Activated CD8-positive, alpha-beta T cell treated with anti-CD3 and anti-CD28 coated beads for 36 hours (primary cell): ENCODE measurements around the gene FRMD5. TPM values are rescaled to one million over a fixed set of nuclear protein-coding genes. Genes with fewer than 3 reads are reported as not detected.
A peak's percentile ranks its signal among the peaks of the same experiment; 100 is the strongest.

Source experiments
- ATAC-seq: fragments of 200-7000 bp; cut with Tn5 transposase; one replicate; pipeline ENCODE4 v1.10.0; 2021; ENCODE audit warnings: mild to moderate bottlenecking, moderate library complexity
- CTCF ChIA-PET: fragments of 350-600 bp; sonication (Branson Sonifier 250); formaldehyde crosslinking; loops from one replicate; lab custom pipeline; 2021; ENCODE audit warnings: antibody characterized with exemption; lab: Charles Lee
- POLR2A ChIA-PET: fragments of 350-600 bp; sonication (Branson Sonifier 250); formaldehyde crosslinking; loops from one replicate; lab custom pipeline; 2021; ENCODE audit warnings: antibody characterized with exemption; lab: Charles Lee
- DNase-seq: peaks from one replicate; pipeline ENCODE4 v3.0.0-alpha.2; 2020
- H3K27ac Mint-ChIP-seq: one replicate; pipeline ENCODE4 v1.8.0; 2021; ENCODE audit warnings: mild to moderate bottlenecking, mixed read lengths
- H3K27me3 Mint-ChIP-seq: one replicate; pipeline ENCODE4 v1.8.0; 2021; ENCODE audit warnings: mixed read lengths
- H3K36me3 Mint-ChIP-seq: one replicate; pipeline ENCODE4 v1.8.0; 2021; ENCODE audit warnings: low read depth, mixed read lengths
- H3K4me1 Mint-ChIP-seq: one replicate; pipeline ENCODE4 v1.8.0; 2021; ENCODE audit warnings: low read depth, mixed read lengths
- H3K4me3 Mint-ChIP-seq: one replicate; pipeline ENCODE4 v1.8.0; 2021; ENCODE audit warnings: mild to moderate bottlenecking, moderate library complexity, mixed read lengths
- H3K9me3 Mint-ChIP-seq: one replicate; pipeline ENCODE4 v1.8.0; 2021; ENCODE audit warnings: mixed read lengths
- intact Hi-C: fragments of 100-400 bp; cut with micrococcal nuclease; formaldehyde crosslinking; loops from one replicate; pipeline ENCODE4 v1.10.0; 2022
- total RNA-seq, 2 experiments: library from RNA; stranded (reverse); gene quantifications; one replicate each; pipeline ENCODE4 v1.2.3, GENCODE V29; 2021
- TF ChIP-seq, protein P1 (sequence below): fragments of 200-600 bp; IDR thresholded peaks from one replicate; pipeline ENCODE4 v1.8.0; 2022; ENCODE audit warnings: antibody characterized with exemption, mild to moderate bottlenecking

Gene FRMD5
- total RNA-seq, 2 experiments from 2014 or later = 0.23 to 0.25 TPM

DNA sequence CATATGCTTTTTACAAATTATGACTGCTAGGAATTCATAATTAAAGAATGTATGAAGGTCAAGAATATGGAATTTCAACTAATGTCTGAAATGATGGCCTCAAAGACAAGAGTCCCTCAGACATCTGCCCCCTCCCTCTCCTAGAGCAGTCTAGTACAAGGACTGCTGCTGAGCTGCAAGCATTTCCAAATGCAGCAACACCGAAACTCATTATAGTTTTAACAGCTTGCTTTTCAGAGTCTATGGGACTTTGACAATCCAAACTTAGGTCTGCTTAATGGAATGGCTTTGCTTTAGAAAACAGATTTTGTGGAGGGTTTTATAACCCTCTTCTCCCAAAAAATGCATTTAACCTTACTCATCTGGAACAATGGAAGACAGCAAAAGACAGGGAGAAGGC lies 252.9 kb downstream of the FRMD5 start:
- Mint-ChIP-seq H3K36me3 (no peaks in the 10 kb centered on the region), H3K27me3 (peaks cover 13% of the 10 kb centered on the region), H3K4me1 (no peaks in the 10 kb centered on the region), H3K9me3 (no peaks in the 10 kb centered on the region), H3K4me3 (no peak overlapping the region), H3K27ac (no peak overlapping the region)
- intact Hi-C loops = no loop called here
- ATAC-seq = no peak
- TF ChIP-seq, protein P1, sequence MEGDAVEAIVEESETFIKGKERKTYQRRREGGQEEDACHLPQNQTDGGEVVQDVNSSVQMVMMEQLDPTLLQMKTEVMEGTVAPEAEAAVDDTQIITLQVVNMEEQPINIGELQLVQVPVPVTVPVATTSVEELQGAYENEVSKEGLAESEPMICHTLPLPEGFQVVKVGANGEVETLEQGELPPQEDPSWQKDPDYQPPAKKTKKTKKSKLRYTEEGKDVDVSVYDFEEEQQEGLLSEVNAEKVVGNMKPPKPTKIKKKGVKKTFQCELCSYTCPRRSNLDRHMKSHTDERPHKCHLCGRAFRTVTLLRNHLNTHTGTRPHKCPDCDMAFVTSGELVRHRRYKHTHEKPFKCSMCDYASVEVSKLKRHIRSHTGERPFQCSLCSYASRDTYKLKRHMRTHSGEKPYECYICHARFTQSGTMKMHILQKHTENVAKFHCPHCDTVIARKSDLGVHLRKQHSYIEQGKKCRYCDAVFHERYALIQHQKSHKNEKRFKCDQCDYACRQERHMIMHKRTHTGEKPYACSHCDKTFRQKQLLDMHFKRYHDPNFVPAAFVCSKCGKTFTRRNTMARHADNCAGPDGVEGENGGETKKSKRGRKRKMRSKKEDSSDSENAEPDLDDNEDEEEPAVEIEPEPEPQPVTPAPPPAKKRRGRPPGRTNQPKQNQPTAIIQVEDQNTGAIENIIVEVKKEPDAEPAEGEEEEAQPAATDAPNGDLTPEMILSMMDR = no peak
- DNase-seq = no peak
- POLR2A ChIA-PET = no interaction called here
- CTCF ChIA-PET = interaction anchor here (1.1 to 2.0 kb wide), 2 partner anchors 38 to 124 kb away, joined by 3 to 6 read pairs; no protein-coding TSS in a partner anchor

DNA sequence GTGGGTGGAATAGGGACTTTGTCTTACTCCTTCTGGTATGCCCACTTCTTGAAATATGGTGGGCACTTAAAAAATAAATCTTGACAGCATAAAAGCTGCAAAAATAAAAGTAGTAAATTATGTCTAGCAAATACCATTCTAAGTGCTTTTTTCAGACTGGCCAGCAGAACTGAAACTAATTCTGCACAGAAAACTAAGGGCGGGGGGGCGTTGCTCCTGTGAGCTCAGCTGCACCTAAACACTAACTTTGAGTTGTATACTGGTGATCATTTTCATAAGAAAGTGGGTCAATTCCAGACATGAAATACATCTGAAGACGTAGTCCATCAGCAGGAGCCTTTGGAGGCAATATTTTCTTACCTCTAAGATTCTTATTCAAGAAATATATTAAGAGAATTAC lies 253.5 kb downstream of the FRMD5 start:
- no peak overlapping the region for H3K27ac Mint-ChIP-seq
- POLR2A ChIA-PET = interaction anchor here (0.8 kb wide), 1 partner anchor 45 kb away, joined by 3 read pairs; no protein-coding TSS in a partner anchor

DNA sequence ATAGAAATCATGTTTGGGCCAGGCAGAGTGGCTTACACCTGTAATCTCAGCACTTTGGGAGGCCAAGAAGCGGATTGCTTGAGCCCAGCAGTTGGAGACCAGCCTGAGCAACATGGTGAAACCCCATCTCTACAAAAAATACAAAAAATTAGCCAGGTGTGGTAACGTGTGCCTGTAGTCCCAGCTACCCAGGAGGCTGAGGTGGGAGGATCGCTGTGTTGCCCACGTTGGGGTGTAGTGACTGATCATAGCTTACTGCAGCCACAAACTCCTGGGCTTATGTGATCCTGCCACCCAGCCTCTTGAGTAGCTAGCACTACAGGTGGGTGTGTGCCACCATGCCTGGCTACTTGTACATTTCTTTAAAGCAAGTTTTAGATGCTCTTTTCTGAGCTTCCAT lies 254.0 kb downstream of the FRMD5 start:
- Mint-ChIP-seq H3K36me3 (no peaks in the 10 kb centered on the region), H3K27ac (no peak overlapping the region), H3K4me1 (no peaks in the 10 kb centered on the region), H3K9me3 (no peaks in the 10 kb centered on the region), H3K4me3 (no peak overlapping the region), H3K27me3 (peaks cover 12% of the 10 kb centered on the region)
- DNase-seq (no peak), ATAC-seq (no peak)
- POLR2A ChIA-PET = interaction anchor here (0.8 kb wide), 1 partner anchor 45 kb away, joined by 3 read pairs; no protein-coding TSS in a partner anchor
- intact Hi-C loops = no loop called here
- TF ChIP-seq, protein P1 = no peak
- CTCF ChIA-PET = interaction anchor here (0.7 to 2.8 kb wide), 4 partner anchors 37 to 125 kb away, joined by 3 to 17 read pairs (median 4); no protein-coding TSS in a partner anchor

More for the DNA sequence above, 253.5 kb downstream of the FRMD5 start:
- Mint-ChIP-seq H3K4me3 (no peak overlapping the region), H3K36me3 (no peaks in the 10 kb centered on the region), H3K27me3 (peaks cover 13% of the 10 kb centered on the region), H3K9me3 (no peaks in the 10 kb centered on the region), H3K4me1 (no peaks in the 10 kb centered on the region)
- TF ChIP-seq, protein P1 = no peak
- intact Hi-C loops = no loop called here
- no peak for DNase-seq
- ATAC-seq = no peak
- CTCF ChIA-PET = interaction anchor here (0.7 to 2.0 kb wide), 3 partner anchors 37 to 124 kb away, joined by 3 to 6 read pairs (median 3); no protein-coding TSS in a partner anchor

DNA sequence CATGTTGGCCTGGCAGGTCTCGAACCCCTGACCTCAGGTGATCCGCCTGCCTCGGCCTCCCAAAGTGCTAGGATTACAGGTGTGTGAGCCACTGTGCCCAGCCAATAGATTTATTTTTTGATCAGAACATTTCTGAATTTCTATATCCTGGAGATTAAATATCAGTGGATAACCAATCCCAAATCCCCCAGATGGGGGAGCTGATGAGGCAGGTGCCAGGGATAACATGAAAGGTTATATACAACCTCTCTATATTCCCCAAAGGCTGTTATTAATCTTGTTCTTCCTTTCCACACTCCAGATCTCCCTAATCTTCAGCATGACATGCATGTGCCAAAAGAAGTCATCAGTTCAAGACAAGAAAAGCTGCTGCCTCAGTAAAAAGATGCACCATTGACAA lies 256.0 kb downstream of the FRMD5 start:
- intact Hi-C loops = no loop called here
- Mint-ChIP-seq H3K27ac (no peak overlapping the region), H3K4me1 (no peaks in the 10 kb centered on the region), H3K4me3 (no peak overlapping the region), H3K36me3 (no peaks in the 10 kb centered on the region), H3K9me3 (no peaks in the 10 kb centered on the region), H3K27me3 (peaks cover 11% of the 10 kb centered on the region)
- POLR2A ChIA-PET = no interaction called here
- ATAC-seq = no peak
- TF ChIP-seq, protein P1 = peak; percentile 52
- CTCF ChIA-PET = interaction anchor here (1.2 to 2.8 kb wide), 2 partner anchors 127 to 132 kb away, joined by 3 to 17 read pairs; no protein-coding TSS in a partner anchor
- DNase-seq = peak; percentile 50

DNA sequence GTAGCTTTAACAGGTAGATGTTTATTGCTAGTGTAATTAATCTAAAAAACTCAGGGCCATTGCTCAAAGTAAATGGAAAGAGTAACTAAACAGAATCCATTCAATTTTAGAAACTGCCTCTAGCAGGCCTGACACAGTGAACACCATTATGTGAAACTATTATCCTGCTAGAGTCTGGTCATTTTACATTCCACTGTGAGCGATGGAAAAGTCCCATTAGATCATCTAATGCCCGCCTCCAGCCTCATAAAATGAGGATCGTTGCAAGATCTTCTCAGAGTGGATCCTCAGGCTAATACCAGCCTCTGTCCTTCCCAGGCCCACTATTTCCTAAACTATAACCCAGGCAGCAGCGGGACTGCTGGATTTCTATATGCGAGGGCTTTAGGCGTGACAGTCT lies 260.6 kb downstream of the FRMD5 start:
- H3K4me1 Mint-ChIP-seq = no peaks in the 10 kb centered on the region
- H3K27ac Mint-ChIP-seq = no peak overlapping the region
- ChIA-PET CTCF (no interaction called here), POLR2A (no interaction called here)
- ATAC-seq = no peak
- no peaks in the 10 kb centered on the region for H3K36me3 Mint-ChIP-seq
- peaks cover 5% of the 10 kb centered on the region for H3K27me3 Mint-ChIP-seq
- intact Hi-C loops = no loop called here
- TF ChIP-seq, protein P1 = no peak
- no peaks in the 10 kb centered on the region for H3K9me3 Mint-ChIP-seq
- DNase-seq = no peak
- H3K4me3 Mint-ChIP-seq = no peak overlapping the region
